BJ (cell line): Measurements from ENCODE around the gene TBX6. TPM values are rescaled to one million over a fixed set of nuclear protein-coding genes. Genes with fewer than 3 reads are reported as not detected.
A peak's percentile ranks its signal among the peaks of the same experiment; 100 is the strongest.

Source experiments
- CTCF ChIA-PET: fragments of 350-600 bp; formaldehyde crosslinking; extraction: SDS; loops from one replicate; lab custom pipeline; 2021; ENCODE audit warnings: antibody characterized with exemption, inconsistent platforms; lab: Yijun Ruan, JAX
- POLR2A ChIA-PET: fragments of 300-600 bp; sonication (Branson Sonifier 250); formaldehyde crosslinking; extraction: SDS; loops from one replicate; lab custom pipeline; 2021; ENCODE audit warnings: antibody characterized with exemption; lab: Charles Lee
- DNase-seq: peaks from one replicate; pipeline ENCODE4 v3.0.0-alpha.2; 2011; ENCODE audit warnings: low read depth
- H3K27me3 ChIP-seq: 2 replicates; pipeline ENCODE4 v1.6.0; 2011; ENCODE audit warnings: low read length; ENCODE audit not compliant: control insufficient read depth, insufficient read depth
- H3K36me3 ChIP-seq: 2 replicates; pipeline ENCODE4 v1.5.1; 2011; ENCODE audit warnings: low read length; ENCODE audit not compliant: control insufficient read depth, insufficient read depth
- H3K4me3 ChIP-seq: 2 replicates; pipeline ENCODE4 v1.5.1; 2011; ENCODE audit warnings: low read depth, mild to moderate bottlenecking, control low read depth, low read length
- polyA plus RNA-seq: library from polyadenylated mRNA; depleted of rRNA; stranded (reverse); fragments of >200 nt; gene quantifications from 2 replicates; pipeline ENCODE4 v1.2.3, GENCODE V29; 2011
- TF ChIP-seq, protein P1 (sequence below): IDR thresholded peaks from 2 replicates; pipeline ENCODE4 v1.5.1; 2011; ENCODE audit warnings: low read depth, mild to moderate bottlenecking, control low read depth, inconsistent platforms, low read length, moderate library complexity; ENCODE audit not compliant: insufficient read depth

The TBX6 gene
- polyA plus RNA-seq, 1 experiment: 0.04 TPM

DNA sequence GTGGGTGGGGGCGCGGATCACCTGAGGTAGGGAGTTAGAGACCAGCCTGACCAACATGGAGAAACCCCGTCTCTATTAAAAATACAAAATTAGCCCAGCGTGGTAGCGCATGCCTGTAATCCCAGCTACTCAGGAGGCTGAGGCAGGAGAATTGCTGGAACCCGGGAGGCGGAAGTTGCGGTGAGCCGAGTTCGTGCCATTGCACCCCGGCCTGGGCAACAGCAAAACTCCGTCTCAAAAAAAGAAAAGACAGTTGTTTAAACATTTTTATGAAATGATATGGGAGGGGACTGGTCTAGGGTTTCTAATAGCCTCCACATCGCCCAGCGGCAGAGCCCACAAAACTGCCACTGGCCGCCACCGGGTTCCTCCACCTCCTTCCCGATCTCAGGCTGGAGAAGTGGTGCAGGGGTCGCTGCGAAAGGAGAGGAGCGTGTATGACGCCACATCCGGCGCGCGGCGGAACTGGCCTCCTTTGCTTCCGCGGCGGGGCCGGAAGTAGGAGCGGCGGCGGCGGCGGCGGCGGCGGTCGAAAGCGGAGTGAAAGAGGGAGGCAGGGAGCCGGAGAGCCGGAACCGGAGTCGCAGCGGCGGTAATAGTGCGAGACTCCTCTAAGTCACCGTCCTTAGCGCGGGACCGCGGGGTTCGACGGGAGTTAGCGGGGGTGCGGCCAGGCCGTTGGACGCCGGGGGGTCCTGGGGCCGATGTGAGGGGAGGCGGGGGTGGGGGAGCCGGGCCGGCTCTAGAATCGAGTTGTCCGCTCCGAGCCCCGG is 16.0 kb downstream of the TBX6 start, which contains the start of gene PPP4C:
TSS of gene PPP4C (plus strand) at position 492 of the 773 bp plus-strand sequence. CDS start 384 bp downstream, outside the sequence.
- no peak for DNase-seq
- Histone ChIP-seq H3K36me3 (peaks cover 26% of the 10 kb centered on the region), H3K27me3 (no peaks in the 10 kb centered on the region), H3K4me3 (peak within 1 kb of the TSS; percentile 60)
- TF ChIP-seq, protein P1, sequence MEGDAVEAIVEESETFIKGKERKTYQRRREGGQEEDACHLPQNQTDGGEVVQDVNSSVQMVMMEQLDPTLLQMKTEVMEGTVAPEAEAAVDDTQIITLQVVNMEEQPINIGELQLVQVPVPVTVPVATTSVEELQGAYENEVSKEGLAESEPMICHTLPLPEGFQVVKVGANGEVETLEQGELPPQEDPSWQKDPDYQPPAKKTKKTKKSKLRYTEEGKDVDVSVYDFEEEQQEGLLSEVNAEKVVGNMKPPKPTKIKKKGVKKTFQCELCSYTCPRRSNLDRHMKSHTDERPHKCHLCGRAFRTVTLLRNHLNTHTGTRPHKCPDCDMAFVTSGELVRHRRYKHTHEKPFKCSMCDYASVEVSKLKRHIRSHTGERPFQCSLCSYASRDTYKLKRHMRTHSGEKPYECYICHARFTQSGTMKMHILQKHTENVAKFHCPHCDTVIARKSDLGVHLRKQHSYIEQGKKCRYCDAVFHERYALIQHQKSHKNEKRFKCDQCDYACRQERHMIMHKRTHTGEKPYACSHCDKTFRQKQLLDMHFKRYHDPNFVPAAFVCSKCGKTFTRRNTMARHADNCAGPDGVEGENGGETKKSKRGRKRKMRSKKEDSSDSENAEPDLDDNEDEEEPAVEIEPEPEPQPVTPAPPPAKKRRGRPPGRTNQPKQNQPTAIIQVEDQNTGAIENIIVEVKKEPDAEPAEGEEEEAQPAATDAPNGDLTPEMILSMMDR: peak; percentile 18; the same call in 1 of the 2 replicates
- ChIA-PET CTCF (interaction anchor here (0.5 to 4.1 kb wide), 2 partner anchors 11 to 16 kb away, joined by 3 to 28 read pairs; partner anchors contain the start of gene TBX6), POLR2A (interaction anchor here (0.7 kb wide), 1 partner anchor 10 kb away, joined by 5 read pairs; the partner anchor contains the start of gene ALDOA)

DNA sequence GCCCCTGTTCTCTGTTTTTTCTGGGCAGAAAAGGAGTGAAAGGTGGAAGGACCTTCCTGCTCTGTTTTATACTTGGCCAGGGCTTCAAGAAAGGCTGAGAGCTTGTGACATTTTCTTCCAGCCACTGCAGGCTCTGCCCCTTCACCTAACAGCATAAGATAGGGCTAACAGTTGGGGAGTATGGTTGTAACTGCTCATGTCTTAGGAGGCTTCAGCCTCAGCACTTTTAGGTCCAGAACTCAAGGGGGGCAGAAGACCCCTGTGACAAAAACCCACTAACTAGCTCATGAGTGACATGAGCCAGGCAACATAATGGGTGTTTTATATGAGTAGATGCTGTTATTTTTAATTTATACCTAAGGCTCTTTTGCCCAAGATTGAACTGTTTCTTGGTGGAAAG is 21.2 kb downstream of the TBX6 start:
- no peak overlapping the region for H3K4me3 ChIP-seq

GRCh38 chr16:30069611-30070462 is 21.9 kb downstream of the TBX6 start:
- peak overlapping the region; percentile 26 for H3K4me3 ChIP-seq
- CTCF ChIA-PET: interaction anchor here (2.9 kb wide), 1 partner anchor 22 kb away, joined by 14 read pairs; the partner anchor contains the start of gene TBX6
- POLR2A ChIA-PET: interaction anchor here (0.7 kb wide), 1 partner anchor 23 kb away, joined by 12 read pairs; no protein-coding TSS in a partner anchor
- TF ChIP-seq, protein P1: no peak
- no peaks in the 10 kb centered on the region for H3K27me3 ChIP-seq
- H3K36me3 ChIP-seq: peaks cover 44% of the 10 kb centered on the region
- no peak for DNase-seq

More for the DNA sequence above, 21.2 kb downstream of the TBX6 start:
- H3K36me3 ChIP-seq: peaks cover 44% of the 10 kb centered on the region
- TF ChIP-seq, protein P1: no peak
- H3K27me3 ChIP-seq: no peaks in the 10 kb centered on the region
- no peak for DNase-seq
- POLR2A ChIA-PET: interaction anchor here (0.7 kb wide), 1 partner anchor 23 kb away, joined by 12 read pairs; no protein-coding TSS in a partner anchor
- CTCF ChIA-PET: interaction anchor here (2.9 kb wide), 1 partner anchor 21 kb away, joined by 14 read pairs; the partner anchor contains the start of gene TBX6

DNA sequence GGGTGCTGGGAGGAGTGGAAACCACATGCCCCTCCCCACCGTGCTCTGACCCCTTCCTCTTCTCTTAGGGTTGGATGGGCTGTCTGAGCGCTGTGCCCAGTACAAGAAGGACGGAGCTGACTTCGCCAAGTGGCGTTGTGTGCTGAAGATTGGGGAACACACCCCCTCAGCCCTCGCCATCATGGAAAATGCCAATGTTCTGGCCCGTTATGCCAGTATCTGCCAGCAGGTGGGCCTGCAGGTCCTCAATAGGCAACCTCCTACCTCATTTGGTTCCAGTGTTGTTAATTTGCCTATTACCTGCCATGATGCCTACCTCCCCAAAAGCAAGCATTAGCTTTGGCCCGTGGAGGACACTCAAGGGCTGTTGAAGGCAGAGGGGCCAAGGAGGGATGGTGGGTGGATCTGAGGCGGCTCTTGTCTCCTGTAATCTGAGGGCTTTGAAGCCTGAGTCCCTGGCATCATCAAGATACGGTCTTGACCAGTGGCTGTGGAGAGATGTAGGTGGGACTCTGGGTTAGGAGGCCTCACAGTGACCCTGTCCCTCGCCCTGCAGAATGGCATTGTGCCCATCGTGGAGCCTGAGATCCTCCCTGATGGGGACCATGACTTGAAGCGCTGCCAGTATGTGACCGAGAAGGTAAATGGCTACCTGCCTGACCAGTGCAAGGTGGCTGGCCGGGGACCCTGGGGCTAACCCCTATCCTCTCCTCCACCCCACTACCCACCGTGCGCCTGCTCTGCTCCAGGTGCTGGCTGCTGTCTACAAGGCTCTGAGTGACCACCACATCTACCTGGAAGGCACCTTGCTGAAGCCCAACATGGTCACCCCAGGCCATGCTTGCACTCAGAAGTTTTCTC is 22.7 kb downstream of the TBX6 start:
- H3K4me3 ChIP-seq: peak overlapping the region; percentile 24; the same call in 1 of the 2 replicates
- H3K36me3 ChIP-seq: peaks cover 44% of the 10 kb centered on the region
- no peaks in the 10 kb centered on the region for H3K27me3 ChIP-seq
- no peak for DNase-seq
- ChIA-PET CTCF (interaction anchor here (2.9 kb wide), 1 partner anchor 22 kb away, joined by 14 read pairs; the partner anchor contains the start of gene TBX6), POLR2A (no interaction called here)
- TF ChIP-seq, protein P1: peak; percentile 60
